Measurements from ENCODE around the gene RDH14. TPM values are rescaled to one million over a fixed set of nuclear protein-coding genes. Genes with fewer than 3 reads are reported as not detected.

The RDH14 gene
- total RNA-seq, 1 donor from 2014 or later: 42.6 TPM

GRCh38 chr2:18536100-18536499 is 24.4 kb downstream of the RDH14 start:
- intact Hi-C loops (cut with micrococcal nuclease): no loop called here
- H3K27me3 ChIP-seq (ENCODE audit: low read depth): no peaks in the 10 kb centered on the region
- H3K4me3 ChIP-seq: no peak overlapping the region
- DNase-seq: no peak
- H3K36me3 ChIP-seq: no peaks in the 10 kb centered on the region
- H3K9me3 ChIP-seq (replicated peaks): peaks cover 6% of the 10 kb centered on the region
- no peak for TF ChIP-seq CTCF (IDR thresholded peaks at IDR 0.05; ENCODE audit: borderline replicate concordance)
- H3K27ac ChIP-seq (replicated peaks): no peak overlapping the region
- H3K4me1 ChIP-seq: no peaks in the 10 kb centered on the region

GRCh38 chr2:18531194-18531593 is 29.3 kb downstream of the RDH14 start:
- TF ChIP-seq CTCF (IDR thresholded peaks at IDR 0.05; ENCODE audit: borderline replicate concordance): no peak
- no peak overlapping the region for H3K27ac ChIP-seq (replicated peaks)
- no peaks in the 10 kb centered on the region for H3K36me3 ChIP-seq
- DNase-seq: no peak
- no peaks in the 10 kb centered on the region for H3K9me3 ChIP-seq (replicated peaks)
- no peaks in the 10 kb centered on the region for H3K27me3 ChIP-seq (ENCODE audit: low read depth)
- H3K4me3 ChIP-seq: no peak overlapping the region
- H3K4me1 ChIP-seq: peaks cover 20% of the 10 kb centered on the region
- intact Hi-C loops (cut with micrococcal nuclease): no loop called here

- TF ChIP-seq CTCF (IDR thresholded peaks at IDR 0.05; ENCODE audit: borderline replicate concordance): no peak
- intact Hi-C loops (cut with micrococcal nuclease): loop anchor here (10.0 kb wide), 1 partner anchor 217 kb away; no protein-coding TSS in a partner anchor
- Histone ChIP-seq H3K4me3 (no peak overlapping the region), H3K27ac (replicated peaks) (peak overlapping the region; percentile 90), H3K4me1 (peaks cover 39% of the 10 kb centered on the region), H3K36me3 (no peaks in the 10 kb centered on the region), H3K9me3 (replicated peaks) (no peaks in the 10 kb centered on the region), H3K27me3 (ENCODE audit: low read depth) (no peaks in the 10 kb centered on the region)
- DNase-seq: no peak
These were observed 32.6 kb downstream of the RDH14 start for GRCh38 chr2:18527822-18528221.

- intact Hi-C loops (cut with micrococcal nuclease): loop anchor here (10.0 kb wide), 1 partner anchor 217 kb away; no protein-coding TSS in a partner anchor
- no peak for DNase-seq
- H3K9me3 ChIP-seq (replicated peaks): no peaks in the 10 kb centered on the region
- no peak overlapping the region for H3K4me3 ChIP-seq
- H3K27me3 ChIP-seq (ENCODE audit: low read depth): no peaks in the 10 kb centered on the region
- H3K4me1 ChIP-seq: peaks cover 39% of the 10 kb centered on the region
- TF ChIP-seq CTCF (IDR thresholded peaks at IDR 0.05; ENCODE audit: borderline replicate concordance): no peak
- peak overlapping the region; percentile 90 for H3K27ac ChIP-seq (replicated peaks)
- no peaks in the 10 kb centered on the region for H3K36me3 ChIP-seq
These were observed 33.1 kb downstream of the RDH14 start for GRCh38 chr2:18527326-18527725.

- H3K4me3 ChIP-seq: no peak overlapping the region
- H3K9me3 ChIP-seq (replicated peaks): no peaks in the 10 kb centered on the region
- H3K4me1 ChIP-seq: peaks cover 39% of the 10 kb centered on the region
- DNase-seq: no peak
- H3K36me3 ChIP-seq: no peaks in the 10 kb centered on the region
- peak overlapping the region; percentile 90 for H3K27ac ChIP-seq (replicated peaks)
- no peaks in the 10 kb centered on the region for H3K27me3 ChIP-seq (ENCODE audit: low read depth)
- TF ChIP-seq CTCF (IDR thresholded peaks at IDR 0.05; ENCODE audit: borderline replicate concordance): no peak
- intact Hi-C loops (cut with micrococcal nuclease): loop anchor here (10.0 kb wide), 1 partner anchor 218 kb away; no protein-coding TSS in a partner anchor
These were observed 34.0 kb downstream of the RDH14 start for GRCh38 chr2:18526429-18526828.
